ENCODE measurements around the gene NPFFR1. TPM values are rescaled to one million over a fixed set of nuclear protein-coding genes. Genes with fewer than 3 reads are reported as not detected.

NPFFR1 gene
- total RNA-seq, 2 donors from 2014 or later = 0.14 TPM; not detected in 1

DNA sequence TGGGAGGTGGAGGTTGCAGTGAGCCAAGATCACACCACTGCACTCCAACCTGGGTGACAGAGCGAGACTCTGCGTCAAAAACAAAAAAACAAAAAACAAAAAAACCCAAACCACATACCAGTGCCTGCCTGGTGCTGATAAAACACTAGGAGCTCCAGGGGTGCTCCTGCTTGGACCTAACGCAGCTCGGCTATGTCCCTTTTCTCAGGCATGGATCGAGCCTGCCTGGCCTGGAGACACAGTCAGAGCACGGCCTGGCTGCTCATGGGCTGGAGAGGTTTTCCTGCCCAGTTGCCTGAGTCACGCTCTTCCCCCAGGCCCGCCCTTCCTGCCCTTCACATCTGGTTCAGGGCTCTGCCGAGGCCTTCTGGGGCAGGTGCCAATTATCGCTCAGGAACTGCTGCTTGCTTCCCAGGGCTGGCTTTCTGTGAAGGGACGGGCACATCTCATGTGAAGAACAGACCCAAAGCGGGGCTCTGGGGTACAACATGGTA is 12.6 kb upstream of the NPFFR1 start:
- Histone ChIP-seq H3K27me3 (replicated peaks; ENCODE audit: insufficient read depth) (no peaks in the 10 kb centered on the region), H3K27ac (peak overlapping the region; percentile 53 to 68), H3K9me3 (no peaks in the 10 kb centered on the region), H3K4me1 (ENCODE audit: control insufficient read depth in 1 of 2, low read depth in 2 of 2) (peaks cover 0 to 13% of the 10 kb centered on the region in 2 donors), H3K36me3 (no peaks in the 10 kb centered on the region), H3K4me3 (no peak overlapping the region)
- TF ChIP-seq, protein P1, sequence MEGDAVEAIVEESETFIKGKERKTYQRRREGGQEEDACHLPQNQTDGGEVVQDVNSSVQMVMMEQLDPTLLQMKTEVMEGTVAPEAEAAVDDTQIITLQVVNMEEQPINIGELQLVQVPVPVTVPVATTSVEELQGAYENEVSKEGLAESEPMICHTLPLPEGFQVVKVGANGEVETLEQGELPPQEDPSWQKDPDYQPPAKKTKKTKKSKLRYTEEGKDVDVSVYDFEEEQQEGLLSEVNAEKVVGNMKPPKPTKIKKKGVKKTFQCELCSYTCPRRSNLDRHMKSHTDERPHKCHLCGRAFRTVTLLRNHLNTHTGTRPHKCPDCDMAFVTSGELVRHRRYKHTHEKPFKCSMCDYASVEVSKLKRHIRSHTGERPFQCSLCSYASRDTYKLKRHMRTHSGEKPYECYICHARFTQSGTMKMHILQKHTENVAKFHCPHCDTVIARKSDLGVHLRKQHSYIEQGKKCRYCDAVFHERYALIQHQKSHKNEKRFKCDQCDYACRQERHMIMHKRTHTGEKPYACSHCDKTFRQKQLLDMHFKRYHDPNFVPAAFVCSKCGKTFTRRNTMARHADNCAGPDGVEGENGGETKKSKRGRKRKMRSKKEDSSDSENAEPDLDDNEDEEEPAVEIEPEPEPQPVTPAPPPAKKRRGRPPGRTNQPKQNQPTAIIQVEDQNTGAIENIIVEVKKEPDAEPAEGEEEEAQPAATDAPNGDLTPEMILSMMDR (IDR thresholded peaks at IDR 0.05) = no peak
- DNase-seq (ENCODE audit: low spot score) (peak; percentile 75), ATAC-seq (ENCODE audit: insufficient number of reproducible peaks, low FRiP score, low read depth) (peak; percentile 87)

DNA sequence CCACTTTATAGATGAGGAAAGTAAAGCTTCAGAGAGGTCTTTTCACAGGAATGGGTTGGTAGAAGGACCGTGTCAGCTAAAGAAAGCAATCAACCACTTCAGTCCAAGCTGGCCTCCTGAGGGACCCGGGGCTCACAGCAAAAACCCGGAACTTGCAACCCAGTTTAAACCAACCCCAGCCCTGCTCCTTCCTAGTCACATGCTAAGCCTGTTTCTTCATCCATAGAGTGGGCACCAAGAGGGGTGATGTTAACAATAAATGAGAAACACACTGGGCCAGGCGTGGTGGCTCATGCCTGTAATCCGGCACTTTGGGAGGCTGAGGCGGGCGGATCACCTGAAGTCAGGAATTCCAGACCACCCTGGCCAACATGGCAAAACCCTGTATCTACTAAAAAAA is 12.1 kb upstream of the NPFFR1 start:
- DNase-seq (ENCODE audit: low spot score) (no peak), ATAC-seq (ENCODE audit: insufficient number of reproducible peaks, low FRiP score, low read depth) (no peak)
- Histone ChIP-seq H3K27ac (peak overlapping the region; percentile 53 to 68), H3K9me3 (no peaks in the 10 kb centered on the region), H3K27me3 (replicated peaks; ENCODE audit: insufficient read depth) (no peaks in the 10 kb centered on the region), H3K4me1 (ENCODE audit: control insufficient read depth in 1 of 2, low read depth in 2 of 2) (peaks cover 0 to 13% of the 10 kb centered on the region in 2 donors), H3K4me3 (no peak overlapping the region), H3K36me3 (no peaks in the 10 kb centered on the region)
- TF ChIP-seq, protein P1 (IDR thresholded peaks at IDR 0.05) = no peak

DNA sequence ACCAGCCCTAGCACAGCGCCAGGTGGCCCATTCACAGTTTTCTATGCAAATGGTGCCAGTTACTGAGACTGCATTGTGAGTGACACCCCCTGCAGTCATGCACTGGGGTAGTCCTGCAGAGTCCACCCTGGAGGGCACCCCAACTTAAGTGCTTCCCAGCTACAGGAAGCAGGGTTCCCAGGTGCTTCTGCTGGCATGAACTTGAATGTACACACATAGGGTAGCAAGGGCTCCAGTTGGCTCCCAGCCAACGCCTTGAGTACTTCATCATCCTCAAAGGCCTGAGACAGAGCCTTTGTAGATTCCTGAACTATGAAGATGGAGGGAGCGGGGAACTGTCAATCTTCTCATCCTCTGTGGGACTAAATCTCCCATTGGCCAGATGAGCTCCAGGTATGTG is 11.5 kb upstream of the NPFFR1 start:
- no peak overlapping the region for H3K27ac ChIP-seq
- no peak overlapping the region for H3K4me3 ChIP-seq
- no peak for ATAC-seq (ENCODE audit: insufficient number of reproducible peaks, low FRiP score, low read depth)
- no peaks in the 10 kb centered on the region for H3K36me3 ChIP-seq
- H3K9me3 ChIP-seq = no peaks in the 10 kb centered on the region
- peaks cover 0 to 19% of the 10 kb centered on the region in 2 donors for H3K4me1 ChIP-seq (ENCODE audit: control insufficient read depth in 1 of 2, low read depth in 2 of 2)
- H3K27me3 ChIP-seq (replicated peaks; ENCODE audit: insufficient read depth) = no peaks in the 10 kb centered on the region
- no peak for DNase-seq (ENCODE audit: low spot score)
- TF ChIP-seq, protein P1 (IDR thresholded peaks at IDR 0.05) = no peak

DNA sequence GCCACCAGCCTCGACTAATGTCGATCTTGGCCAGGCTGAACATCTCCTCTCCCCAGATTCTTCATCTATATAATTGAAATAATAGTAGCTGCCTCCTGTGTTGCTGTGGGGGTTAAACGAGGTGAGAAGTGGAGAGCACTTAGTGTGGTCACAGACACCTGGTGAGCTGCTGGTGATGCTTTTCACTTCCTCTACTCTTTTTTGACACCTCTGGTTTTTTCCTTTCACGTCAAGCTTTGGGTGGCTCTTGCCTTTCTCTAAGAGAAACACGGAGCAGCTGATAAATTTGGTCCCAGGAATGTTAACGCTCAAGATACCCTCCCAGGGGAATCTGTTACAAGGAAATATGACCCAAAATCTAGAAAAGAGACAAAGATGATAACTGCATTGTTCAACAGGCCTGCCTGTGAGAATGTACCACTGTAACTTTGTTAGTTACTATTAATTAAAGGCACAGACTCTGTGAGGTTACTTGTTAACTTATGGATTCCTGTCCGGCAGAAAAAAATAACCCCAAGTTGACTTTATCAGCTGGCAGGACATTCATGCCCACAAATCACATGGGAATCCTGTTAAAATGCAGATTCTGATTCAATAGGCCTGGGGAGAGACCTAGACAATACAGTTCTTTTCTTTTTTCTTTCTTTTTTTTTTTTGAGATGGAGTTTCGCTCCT is 9.5 kb upstream of the NPFFR1 start:
- Histone ChIP-seq H3K27ac (no peak overlapping the region), H3K4me3 (no peak overlapping the region), H3K36me3 (no peaks in the 10 kb centered on the region), H3K4me1 (ENCODE audit: control insufficient read depth in 1 of 2, low read depth in 2 of 2) (peaks cover 0 to 21% of the 10 kb centered on the region in 2 donors), H3K27me3 (replicated peaks; ENCODE audit: insufficient read depth) (no peaks in the 10 kb centered on the region), H3K9me3 (no peaks in the 10 kb centered on the region)
- no peak for ATAC-seq (ENCODE audit: insufficient number of reproducible peaks, low FRiP score, low read depth)
- TF ChIP-seq, protein P1 (IDR thresholded peaks at IDR 0.05) = no peak
- DNase-seq (ENCODE audit: low spot score) = no peak

DNA sequence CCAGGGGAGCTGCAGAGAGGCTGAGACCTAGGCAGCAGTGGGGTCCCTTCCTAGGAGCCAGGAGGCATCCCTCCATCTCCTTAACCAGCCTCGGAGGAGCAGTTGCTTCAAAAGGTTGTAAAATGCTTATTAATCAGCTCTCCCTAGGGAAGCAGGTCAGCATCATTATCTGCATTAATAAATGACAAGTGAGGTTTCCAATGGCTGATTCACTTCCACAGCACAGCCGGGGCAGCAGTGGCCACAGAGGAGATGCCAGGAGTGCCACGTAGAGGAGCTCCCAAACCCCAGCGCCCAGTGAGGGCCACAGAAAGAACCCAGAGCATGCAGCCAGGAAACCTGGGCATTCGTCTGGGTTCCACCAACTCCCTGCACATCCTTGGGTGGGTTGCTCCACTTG is 8.2 kb upstream of the NPFFR1 start:
- Histone ChIP-seq H3K36me3 (no peaks in the 10 kb centered on the region), H3K9me3 (no peaks in the 10 kb centered on the region), H3K4me3 (no peak overlapping the region), H3K27ac (no peak overlapping the region), H3K27me3 (replicated peaks; ENCODE audit: insufficient read depth) (no peaks in the 10 kb centered on the region), H3K4me1 (ENCODE audit: control insufficient read depth in 1 of 2, low read depth in 2 of 2) (peaks cover 0 to 20% of the 10 kb centered on the region in 2 donors)
- DNase-seq (ENCODE audit: low spot score) = no peak
- no peak for ATAC-seq (ENCODE audit: insufficient number of reproducible peaks, low FRiP score, low read depth)
- TF ChIP-seq, protein P1 (IDR thresholded peaks at IDR 0.05) = no peak

Data from thoracic aorta (tissue), 2 donors.